ENCODE data around the gene ANKRD40.
"Not testable (repeated sequence)": the region's sequence is repeated elsewhere in the genome, so short reads cannot be mapped to it uniquely, and the experiment has no call there.

The ANKRD40 gene

GRCh38 chr17:50685691-50686493, 21.8 kb downstream of the ANKRD40 start:
- DNase-seq = no peak

GRCh38 chr17:50685334-50685665, 22.4 kb downstream of the ANKRD40 start:
- DNase-seq = no peak

- no peak for DNase-seq
Observed at GRCh38 chr17:50684612-50685333, 22.9 kb downstream of the ANKRD40 start.

GRCh38 chr17:50684288-50684611, 23.5 kb downstream of the ANKRD40 start:
- no peak for DNase-seq

- no peak for DNase-seq
Observed at GRCh38 chr17:50683434-50684287, 24.1 kb downstream of the ANKRD40 start.

GRCh38 chr17:50682938-50683337, 24.8 kb downstream of the ANKRD40 start:
- no peak for DNase-seq

GRCh38 chr17:50682441-50682840, 25.3 kb downstream of the ANKRD40 start:
- DNase-seq = no peak

GRCh38 chr17:50681263-50682200, 26.2 kb downstream of the ANKRD40 start:
- DNase-seq = no peak

- DNase-seq = not testable (repeated sequence)
Observed at GRCh38 chr17:50680543-50681262, 27.0 kb downstream of the ANKRD40 start.

- DNase-seq = no peak
Observed at GRCh38 chr17:50680126-50680525, 27.6 kb downstream of the ANKRD40 start.

- no peak for DNase-seq
Observed at GRCh38 chr17:50679008-50679544, 28.6 kb downstream of the ANKRD40 start.

- no peak for DNase-seq
Observed at GRCh38 chr17:50677851-50678375, 29.8 kb downstream of the ANKRD40 start.

- no peak for DNase-seq
Observed at GRCh38 chr17:50676065-50676975, 31.4 kb downstream of the ANKRD40 start.

- no peak for DNase-seq
Observed at GRCh38 chr17:50675627-50676026, 32.1 kb downstream of the ANKRD40 start.

- no peak for DNase-seq
Observed at GRCh38 chr17:50675190-50675589, 32.5 kb downstream of the ANKRD40 start.

- no peak for DNase-seq
Observed at GRCh38 chr17:50672831-50673551, 34.7 kb downstream of the ANKRD40 start.

- DNase-seq = no peak
Observed at GRCh38 chr17:50672071-50672470, 35.6 kb downstream of the ANKRD40 start.

GRCh38 chr17:50668838-50669581, 38.7 kb downstream of the ANKRD40 start:
- DNase-seq = no peak

Measured in activated CD4-positive, CD25-positive, alpha-beta regulatory T cell (primary cell).